NCI-H2196 treated with DMSO at 0.1 percent for 48 hours (cell line): ENCODE data around the gene FOLR2.
"Not testable (repeated sequence)": the region's sequence is repeated elsewhere in the genome, so short reads cannot be mapped to it uniquely, and the experiment has no call there.

Experiments
- DNase-seq: peaks from one replicate; lab custom pipeline; 2025; ENCODE audit not compliant: unreplicated experiment; lab: John Stamatoyannopoulos, UW

The FOLR2 gene

DNA sequence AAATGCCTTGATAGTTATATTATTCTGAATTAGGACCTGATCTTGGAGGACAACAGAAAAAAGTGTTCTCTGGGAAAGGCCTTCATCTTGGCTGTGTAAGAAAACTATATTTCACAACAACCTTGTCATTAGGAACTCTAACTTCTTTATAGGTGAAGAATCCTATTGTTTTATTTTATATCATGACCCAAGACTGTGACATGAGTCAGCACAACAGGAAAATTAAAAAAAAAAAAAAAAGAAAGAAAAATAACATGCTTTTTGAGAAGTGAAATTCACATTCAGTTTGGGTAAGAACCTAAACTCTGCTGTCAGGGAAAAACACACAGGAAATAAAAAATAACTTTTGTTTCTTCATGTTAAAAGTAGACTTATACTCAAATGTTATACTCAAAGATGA is 11.7 kb upstream of the FOLR2 start:
- no peak for DNase-seq

DNA sequence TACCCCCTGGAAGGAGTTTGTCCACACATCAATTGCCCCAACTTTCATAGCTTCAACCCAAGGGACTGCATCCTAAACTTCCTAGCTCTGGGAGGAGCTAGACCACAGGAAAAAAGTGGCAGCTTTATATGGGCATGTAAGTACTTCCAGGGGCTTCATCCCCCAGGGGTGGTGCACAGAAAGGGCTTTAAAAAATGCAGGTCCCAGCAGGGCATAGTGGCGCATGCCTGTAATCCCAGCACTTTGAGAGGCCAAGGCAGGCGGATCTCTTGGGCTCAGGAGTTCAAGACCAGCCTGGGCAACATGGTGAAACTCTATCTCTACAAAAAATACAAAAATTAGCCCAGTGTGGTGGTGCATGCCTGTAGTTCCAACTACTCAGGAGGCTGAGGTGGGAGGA is 9.8 kb upstream of the FOLR2 start:
- not testable (repeated sequence) for DNase-seq

DNA sequence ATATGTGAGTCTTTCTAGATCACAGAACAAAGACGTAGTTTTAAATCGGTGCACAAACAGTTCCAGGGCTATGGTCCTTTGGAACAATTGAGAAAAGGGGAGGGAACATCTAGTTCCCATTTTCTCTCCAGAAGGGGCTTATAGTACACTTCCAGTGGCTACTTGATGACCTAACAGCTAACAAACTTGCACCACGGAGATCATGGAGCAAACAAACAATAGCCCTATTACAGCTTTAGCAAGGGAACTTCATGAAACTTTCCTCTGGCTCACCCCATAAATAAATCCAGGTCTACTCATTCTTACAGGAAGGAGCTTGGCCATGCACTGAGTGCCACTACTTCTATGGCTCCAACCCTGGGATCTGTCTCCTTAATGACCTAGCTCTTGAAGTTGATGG is 8.3 kb upstream of the FOLR2 start:
- DNase-seq = no peak

DNA sequence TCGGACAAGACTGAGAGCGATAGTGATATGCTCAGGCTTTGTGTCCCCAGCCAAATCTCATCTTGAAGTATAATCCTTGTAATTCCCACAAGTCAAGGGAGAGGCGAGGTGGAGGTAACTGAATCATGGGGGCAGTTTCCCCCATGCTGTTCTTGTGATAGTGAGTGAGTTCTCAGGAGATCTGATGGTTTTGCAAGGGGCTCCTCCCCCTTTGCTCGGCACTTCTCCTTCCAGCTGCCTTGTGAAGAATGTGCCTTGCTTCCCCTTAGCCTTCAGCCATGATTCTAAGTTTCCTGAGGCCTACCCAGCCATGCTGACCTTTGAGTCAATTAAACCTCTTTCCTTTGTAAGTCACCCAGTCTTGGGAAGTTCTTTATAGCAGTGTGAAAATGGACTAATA is 7.5 kb upstream of the FOLR2 start:
- DNase-seq = no peak

DNA sequence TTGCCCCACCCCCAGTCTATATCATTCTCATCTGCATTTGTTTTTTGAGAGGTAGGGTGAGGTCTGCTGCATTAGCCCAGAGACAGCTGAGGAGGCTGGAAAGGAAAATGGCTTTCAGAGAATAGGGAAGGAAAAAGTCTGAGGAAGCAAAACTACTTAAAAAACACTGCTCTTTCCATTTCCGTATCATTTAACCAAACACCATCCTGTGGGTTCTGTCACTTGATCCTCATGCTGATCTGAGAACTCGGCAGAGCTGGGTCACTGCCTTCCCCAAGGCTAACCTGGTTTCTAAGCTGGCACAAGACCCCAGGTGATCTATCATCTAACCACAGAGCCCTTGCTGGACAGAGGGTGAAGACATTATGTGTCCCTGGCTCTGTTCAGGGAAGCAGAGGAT is 1.2 kb downstream of the FOLR2 start:
- no peak for DNase-seq

DNA sequence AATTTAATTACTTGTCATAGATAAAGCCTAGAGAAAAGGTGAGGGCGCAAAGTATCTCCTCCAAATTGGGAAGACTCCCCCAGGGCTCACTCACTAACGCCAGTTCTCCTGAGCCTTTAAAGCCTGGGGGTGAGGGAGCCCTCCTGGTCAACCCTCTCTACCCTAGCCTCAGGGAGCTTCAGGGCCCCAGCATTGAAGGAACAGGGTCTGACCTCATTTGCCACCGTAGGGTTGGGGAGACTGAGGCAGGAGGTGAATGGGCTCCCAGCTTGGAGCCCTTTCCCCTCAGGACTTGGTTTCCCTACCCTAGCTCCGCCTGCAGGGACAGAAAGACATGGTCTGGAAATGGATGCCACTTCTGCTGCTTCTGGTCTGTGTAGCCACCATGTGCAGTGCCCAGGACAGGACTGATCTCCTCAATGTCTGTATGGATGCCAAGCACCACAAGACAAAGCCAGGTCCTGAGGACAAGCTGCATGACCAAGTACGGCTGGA is 1.7 kb downstream of the FOLR2 start:
- no peak for DNase-seq

DNA sequence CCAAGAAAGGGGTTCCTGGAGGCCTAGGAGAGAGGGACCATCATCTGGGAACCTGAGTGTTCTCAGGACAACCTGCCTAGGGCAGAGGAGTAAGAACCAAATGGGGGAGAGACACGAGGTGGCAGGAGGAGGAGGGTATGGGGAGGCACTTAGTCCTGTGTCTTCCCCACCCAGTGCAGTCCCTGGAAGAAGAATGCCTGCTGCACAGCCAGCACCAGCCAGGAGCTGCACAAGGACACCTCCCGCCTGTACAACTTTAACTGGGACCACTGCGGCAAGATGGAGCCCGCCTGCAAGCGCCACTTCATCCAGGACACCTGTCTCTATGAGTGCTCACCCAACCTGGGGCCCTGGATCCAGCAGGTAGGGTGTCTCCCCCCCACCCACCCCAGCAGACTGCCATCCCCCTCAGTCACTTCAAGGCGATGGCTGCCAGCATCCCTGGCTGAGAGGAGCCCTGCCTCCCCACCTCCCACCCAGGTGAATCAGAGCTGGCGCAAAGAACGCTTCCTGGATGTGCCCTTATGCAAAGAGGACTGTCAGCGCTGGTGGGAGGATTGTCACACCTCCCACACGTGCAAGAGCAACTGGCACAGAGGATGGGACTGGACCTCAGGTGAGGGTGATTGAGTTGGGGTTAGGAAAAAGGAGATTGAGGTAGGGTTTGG is 4.2 kb downstream of the FOLR2 start:
- no peak for DNase-seq

DNA sequence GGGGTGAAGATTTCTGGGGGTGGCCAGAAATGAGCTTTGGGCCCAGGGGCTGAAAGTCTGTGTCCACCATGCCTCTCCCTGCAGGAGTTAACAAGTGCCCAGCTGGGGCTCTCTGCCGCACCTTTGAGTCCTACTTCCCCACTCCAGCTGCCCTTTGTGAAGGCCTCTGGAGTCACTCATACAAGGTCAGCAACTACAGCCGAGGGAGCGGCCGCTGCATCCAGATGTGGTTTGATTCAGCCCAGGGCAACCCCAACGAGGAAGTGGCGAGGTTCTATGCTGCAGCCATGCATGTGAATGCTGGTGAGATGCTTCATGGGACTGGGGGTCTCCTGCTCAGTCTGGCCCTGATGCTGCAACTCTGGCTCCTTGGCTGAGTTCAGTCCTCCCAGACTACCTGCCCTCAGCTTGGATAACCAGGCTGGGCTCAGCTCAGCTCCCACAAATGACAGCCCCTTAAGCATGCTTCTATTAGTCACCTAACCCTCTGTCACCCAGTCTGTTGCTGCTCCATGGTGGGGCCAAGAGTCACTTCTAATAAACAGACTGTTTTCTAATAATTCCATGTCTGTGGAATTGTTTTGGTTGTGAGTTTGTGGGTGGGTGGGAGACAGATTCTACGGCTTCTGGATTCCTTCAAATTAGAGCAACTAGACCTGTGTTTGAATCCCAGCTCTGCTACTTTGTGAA is 4.9 kb downstream of the FOLR2 start:
- DNase-seq = no peak

DNA sequence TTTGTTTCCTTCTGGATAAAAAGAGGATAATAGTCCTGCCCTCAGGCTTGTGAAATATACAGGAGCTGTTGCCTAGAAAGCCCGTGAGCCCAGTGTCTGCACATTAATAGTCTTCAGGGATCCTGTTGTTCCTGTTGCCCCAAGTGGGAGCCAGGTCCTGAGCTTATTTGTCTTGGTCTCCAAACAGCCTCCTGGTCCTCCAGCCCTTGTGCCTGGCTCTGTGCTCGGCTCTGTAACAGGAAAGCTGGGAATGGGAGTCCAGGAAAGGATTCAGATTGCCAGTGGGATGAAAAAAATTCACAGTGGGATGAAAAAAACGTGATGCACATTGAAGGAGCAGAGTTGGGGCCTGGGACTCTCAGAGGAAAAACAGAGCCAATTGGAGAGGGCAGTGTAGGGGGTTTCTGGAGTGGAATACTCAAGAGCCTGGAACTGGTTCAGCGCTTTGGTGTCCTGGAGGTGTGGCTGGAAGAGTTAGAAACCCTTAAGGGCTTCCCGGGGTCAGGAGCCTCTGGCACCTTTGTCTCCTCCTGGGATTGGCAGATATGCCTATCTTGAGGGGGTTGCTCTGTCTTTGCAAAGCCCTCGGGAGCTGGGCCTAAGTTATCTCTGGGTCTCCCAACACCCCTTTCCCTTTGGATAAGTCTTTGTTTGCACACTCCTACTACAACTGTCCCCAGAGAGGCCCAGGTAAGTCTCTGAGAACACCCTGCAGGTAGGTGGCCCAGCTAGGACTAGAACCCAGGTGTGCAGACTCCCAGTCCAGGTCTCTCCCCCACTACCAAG is 5.7 kb downstream of the FOLR2 start:
- DNase-seq = no peak

DNA sequence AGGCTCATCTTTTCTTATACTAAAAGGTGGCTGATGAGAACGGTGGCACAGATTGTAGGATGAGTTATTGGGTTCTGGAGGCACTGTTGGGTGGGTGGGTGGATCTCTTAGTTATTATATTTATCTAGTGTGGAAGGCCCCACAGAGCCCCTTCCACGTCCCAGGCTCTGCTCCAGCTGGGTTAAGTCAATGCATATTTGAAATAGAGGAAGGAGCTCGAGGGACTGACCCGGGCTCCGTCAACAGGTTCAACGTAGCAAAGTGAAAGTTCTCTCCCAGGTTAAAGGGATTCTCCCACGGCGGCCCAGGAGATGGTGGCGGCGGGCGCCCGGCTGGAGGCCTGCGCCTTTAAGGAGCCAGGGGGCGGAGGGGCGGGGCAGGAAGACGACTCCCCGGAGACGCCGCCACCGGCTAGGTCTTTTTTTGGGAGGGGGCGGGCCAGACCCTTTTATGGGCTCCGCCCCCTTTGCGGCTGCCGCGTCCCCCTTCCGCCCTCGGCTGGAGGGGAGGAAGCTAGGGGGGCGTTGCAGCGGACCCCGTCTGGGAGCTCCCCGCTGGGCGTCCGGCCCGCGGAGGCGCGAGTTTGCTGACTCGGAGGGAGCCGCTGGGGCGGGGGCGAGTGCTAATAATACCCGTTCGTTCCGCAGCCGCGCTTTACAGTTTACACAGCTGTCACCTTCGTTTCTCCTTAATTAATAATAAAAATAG is 6.5 kb downstream of the FOLR2 start:
- peak; percentile 92 for DNase-seq

DNA sequence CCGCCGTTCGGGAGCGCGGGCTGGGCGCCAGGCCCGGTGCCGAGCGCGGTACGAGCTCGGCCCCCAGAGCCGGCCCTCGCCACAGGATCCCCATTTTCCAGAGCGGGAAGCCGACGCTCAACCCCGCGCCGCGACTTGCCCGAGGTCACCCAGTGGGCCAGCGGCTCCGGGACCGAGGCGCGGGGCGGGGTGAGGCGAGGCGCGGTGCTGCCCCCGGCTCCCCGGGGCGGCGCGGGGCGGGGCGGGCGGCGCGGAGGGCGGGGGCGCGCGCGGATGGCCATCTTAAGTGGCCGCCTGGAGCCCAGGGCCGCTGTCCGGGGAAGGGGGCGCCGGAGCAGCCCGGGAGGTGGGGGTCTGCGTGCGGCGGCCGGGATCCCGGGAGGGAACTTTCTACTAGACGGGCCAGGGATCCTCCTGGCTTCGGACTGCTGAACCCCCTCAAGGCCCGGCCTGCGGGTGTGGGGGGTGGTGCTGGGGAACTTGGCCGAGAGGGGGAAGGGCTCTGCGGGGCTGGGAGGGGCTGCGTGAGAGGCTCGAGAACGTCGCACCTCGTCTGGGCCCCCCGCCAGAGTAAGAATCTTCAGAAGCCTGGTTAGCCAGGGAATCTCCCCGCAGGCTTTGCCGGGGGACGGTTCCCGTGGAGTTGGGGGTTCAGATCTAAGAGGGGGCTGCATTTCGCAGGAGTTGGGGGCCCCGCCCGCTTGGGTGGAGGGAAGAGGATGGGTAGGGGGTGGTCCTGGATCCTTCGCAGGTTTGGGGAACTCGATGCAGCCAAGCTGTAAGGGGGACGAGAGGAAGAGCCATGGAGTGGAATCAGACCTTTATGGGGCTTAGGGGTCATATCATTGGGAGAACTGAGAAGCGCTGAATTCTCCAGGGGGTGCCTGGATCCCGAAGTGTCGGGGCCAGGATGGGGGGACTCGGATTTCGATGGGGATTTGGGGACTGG is 7.3 kb downstream of the FOLR2 start:
- peak; percentile 56 for DNase-seq

DNA sequence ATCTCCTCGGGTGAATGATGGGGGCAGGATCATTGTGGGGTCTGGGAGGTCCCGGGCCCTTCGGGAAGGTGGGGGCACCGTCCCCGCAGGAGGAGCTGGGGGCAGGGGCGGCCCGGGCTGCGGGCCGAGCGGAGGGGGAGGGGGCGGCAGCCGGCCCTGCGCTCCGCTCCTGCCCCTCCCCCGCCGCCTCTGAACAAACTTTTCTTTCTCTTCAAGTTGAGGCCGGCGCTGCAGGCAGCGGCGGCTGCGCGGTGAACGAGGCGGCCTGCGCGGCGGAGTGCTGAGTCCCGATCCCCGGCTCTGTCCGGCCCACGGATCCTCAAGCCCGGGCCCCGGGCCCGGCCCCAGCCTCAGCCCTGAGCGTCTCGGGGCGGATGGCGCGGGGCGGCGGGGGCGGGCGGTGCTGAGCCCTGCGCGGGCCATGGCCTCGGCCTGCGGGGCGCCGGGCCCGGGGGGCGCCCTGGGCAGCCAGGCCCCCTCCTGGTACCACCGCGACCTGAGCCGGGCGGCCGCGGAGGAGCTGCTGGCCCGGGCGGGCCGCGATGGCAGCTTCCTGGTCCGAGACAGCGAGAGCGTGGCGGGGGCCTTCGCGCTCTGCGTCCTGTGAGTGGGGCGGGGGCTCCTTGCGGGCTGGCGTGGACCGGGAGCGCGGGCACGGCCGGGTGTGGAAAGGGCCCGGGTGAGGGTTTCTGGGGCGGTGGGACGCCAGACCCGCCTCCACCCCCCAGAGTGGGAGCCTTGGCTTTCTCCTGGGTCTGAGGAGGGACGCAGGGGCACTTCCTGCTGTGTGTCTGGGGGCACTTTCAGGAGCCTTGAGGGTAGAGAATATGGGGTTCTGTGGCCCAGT is 8.2 kb downstream of the FOLR2 start, which contains the start of gene INPPL1:
INPPL1 (plus strand) TSS at position 204 of the 847 bp plus-strand sequence; CDS start at position 422, 218 bp downstream.
- DNase-seq = no peak

DNA sequence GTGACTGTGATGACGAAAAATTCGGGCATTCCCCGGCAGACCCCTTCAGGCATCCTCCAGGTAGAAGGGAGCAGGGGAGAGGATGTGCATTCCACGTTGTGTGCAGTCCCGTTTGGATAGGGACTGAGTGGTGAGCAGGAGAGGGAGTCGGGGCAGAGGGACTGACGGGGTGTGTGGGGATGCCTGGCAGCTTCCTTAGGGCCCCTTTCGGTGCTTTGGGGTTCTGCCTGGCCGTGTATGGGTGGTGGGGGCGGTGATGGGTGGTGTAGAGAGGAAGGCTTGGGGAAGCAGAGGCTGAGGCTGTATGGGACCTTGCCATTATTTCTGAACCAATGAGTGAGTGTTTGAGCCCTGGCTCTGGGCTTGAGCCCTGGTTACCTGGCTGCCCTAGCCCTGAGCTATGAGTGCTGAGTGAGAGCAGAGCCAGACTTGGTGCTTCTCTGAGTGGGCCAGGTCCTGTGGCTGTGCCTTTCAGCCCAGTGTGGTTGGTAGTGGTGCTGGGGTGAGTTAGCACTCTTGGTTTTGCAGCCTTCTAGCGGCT is 8.9 kb downstream of the FOLR2 start:
- DNase-seq = no peak

DNA sequence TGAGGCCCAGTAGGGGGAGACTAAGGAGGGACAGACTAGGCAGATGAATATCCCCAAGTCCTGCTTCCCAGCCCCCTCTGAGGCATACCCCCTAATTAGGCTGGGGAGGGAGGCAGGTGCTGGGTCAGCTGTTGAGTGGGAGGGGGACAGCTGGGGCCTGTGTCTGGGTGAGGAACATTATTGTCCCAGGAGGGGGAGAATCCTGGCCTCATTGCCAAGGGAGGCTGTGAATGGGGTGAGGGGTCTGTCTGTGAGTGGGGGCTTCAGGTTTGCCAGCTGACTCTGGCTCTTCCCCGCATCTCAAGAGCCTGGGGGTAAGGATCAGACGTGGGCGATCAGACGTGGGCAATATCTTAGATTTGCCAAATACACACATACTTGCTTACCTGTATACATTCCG is 10.1 kb downstream of the FOLR2 start:
- no peak for DNase-seq

DNA sequence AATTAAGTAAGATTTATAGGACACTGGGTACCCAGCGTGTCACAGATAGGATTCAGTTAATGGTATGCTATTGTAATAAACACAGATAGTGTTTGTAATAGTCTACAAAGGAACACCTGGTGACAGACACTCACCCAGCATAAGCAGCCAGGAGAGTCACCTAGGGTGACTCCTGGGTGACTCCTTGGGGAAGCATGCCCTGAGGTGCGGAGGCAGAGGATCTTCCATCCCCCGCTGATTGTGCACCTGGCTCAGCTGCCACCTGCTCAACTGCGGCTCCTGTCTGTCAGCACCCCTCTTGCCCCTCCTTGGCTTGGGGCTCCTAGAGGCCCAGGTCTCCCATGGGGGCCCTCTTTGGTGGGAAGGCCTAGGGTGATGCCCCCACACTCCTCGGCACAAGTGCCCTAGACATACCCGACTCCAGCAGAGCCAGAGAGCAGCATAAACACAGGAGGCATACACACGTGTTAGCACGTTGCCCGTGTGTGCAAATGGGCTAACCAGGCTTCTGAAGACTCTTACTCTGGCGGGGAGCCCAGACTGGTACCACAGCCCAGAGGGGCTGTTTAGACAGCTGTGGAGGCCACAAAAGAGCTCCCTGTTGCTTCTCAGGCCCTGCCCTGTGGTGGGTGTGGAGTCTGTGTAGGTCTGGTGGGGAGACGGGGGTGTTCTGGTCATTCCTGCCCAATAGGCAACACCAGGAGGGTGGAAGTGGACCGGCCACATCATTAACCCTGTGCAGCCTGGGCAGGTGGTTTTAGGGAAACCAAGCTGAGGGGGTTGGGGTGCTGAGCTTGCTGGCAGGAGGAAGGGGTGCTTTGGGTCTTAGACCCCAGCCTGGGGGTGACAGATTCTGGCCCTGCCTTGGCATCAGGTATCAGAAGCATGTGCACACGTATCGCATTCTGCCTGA is 11.0 kb downstream of the FOLR2 start:
- DNase-seq = peak; percentile 95

DNA sequence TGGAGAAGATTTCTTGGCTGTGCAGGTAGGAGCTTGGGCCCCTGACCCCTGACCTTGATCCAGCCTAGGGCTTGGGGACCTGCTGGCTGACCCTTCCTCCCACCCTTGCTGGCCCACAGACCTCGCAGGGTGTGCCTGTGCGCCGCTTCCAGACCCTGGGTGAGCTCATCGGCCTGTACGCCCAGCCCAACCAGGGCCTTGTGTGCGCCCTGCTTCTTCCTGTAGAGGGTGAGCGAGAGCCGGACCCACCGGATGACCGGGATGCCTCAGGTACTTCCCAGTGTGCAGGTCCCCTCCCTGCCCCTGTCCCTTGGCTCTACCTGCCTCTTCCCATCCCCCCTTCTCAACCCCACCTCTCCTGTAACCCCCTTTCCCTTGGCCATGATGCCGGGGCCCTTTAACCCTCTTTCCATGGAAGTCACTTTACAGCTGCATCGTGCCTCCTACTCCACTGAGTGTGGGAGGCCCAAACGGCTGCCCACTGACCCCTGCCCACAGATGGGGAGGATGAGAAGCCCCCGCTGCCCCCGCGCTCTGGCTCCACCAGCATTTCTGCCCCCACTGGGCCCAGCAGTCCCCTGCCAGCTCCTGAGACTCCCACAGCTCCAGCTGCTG is 11.7 kb downstream of the FOLR2 start:
- no peak for DNase-seq

DNA sequence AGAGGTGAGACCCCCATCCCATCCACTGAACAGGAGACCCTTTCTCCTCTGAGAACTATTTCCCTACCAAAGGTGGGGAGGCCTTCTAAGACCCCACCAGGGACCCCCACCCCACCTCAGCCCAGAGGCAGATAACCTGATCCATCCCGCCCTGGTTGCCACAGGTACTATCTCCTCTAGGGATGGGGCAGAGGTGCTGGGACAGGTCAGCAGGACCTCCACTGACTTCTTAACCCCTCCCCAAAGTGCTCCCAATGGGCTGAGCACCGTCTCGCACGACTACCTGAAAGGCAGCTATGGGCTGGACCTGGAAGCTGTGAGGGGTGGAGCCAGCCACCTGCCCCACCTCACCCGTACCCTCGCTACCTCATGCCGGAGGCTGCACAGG is 12.2 kb downstream of the FOLR2 start:
- DNase-seq = no peak
